IMR-90 (cell line): Measurements from ENCODE around the gene MTRFR. TPM values are rescaled to one million over a fixed set of nuclear protein-coding genes. Genes with fewer than 3 reads are reported as not detected.
"Not testable (repeated sequence)": the region's sequence is repeated elsewhere in the genome, so short reads cannot be mapped to it uniquely, and the experiment has no call there.

Experiments used
- ATAC-seq: fragments of 200-7000 bp; cut with Tn5 transposase; 2 replicates; pipeline ENCODE4 v1.9.1; 2020; ENCODE audit warnings: low read depth, mild to moderate bottlenecking, moderate library complexity
- BruUV-seq: library from RNA; stranded (reverse); fragments of 400-500 nt; replicated peaks from 2 replicates; lab custom pipeline; 2021; lab: Mats Ljungman, UMichigan
- CTCF ChIA-PET: fragments of 300-600 bp; formaldehyde crosslinking; extraction: SDS; loops from one replicate; lab custom pipeline; 2021; ENCODE audit warnings: antibody characterized with exemption; lab: Yijun Ruan, JAX
- POLR2A ChIA-PET: fragments of 300-600 bp; sonication (Branson Sonifier 250); formaldehyde crosslinking; loops from one replicate; lab custom pipeline; 2022; ENCODE audit warnings: antibody characterized with exemption; ENCODE audit not compliant: unreplicated experiment; lab: Charles Lee
- DNase-seq: peaks from one replicate; pipeline ENCODE4 v3.0.0; 2013
- H2AFZ ChIP-seq: replicated peaks from 2 replicates; pipeline ENCODE3; 2013; ENCODE audit warnings: low read length, mild to moderate bottlenecking; ENCODE audit not compliant: poor library complexity
- H2AK5ac ChIP-seq: 2 replicates; pipeline ENCODE4 v1.6.1; 2013; ENCODE audit warnings: low read depth, low read length, inconsistent platforms
- H2AK9ac ChIP-seq: replicated peaks from 2 replicates; pipeline ENCODE3; 2013; ENCODE audit warnings: mild to moderate bottlenecking, low read depth, low read length, moderate library complexity; ENCODE audit not compliant: poor library complexity
- H2BK120ac ChIP-seq: 2 replicates; pipeline ENCODE4 v1.6.1; 2013; ENCODE audit warnings: low read depth, low read length, inconsistent platforms
- H2BK15ac ChIP-seq: 3 replicates; pipeline ENCODE4 v1.6.1; 2013; ENCODE audit warnings: low read depth, low read length, inconsistent platforms
- H2BK20ac ChIP-seq: 2 replicates; pipeline ENCODE4 v1.6.1; 2013; ENCODE audit warnings: low read depth, mild to moderate bottlenecking, inconsistent platforms, low read length, moderate library complexity
- H2BK5ac ChIP-seq: 2 replicates; pipeline ENCODE4 v1.6.1; 2013; ENCODE audit warnings: mild to moderate bottlenecking, low read depth, low read length, inconsistent platforms; ENCODE audit not compliant: poor library complexity, severe bottlenecking
- H3K14ac ChIP-seq: replicated peaks from 2 replicates; pipeline ENCODE4 v1.6.1; 2013; ENCODE audit warnings: low read depth, low read length, inconsistent platforms
- H3K18ac ChIP-seq: 2 replicates; pipeline ENCODE4 v1.6.1; 2013; ENCODE audit warnings: low read depth, low read length, control low read depth
- H3K23ac ChIP-seq: 2 replicates; pipeline ENCODE4 v1.6.1; 2013; ENCODE audit warnings: low read depth, low read length, inconsistent platforms
- H3K27ac ChIP-seq: 2 replicates; pipeline ENCODE4 v1.5.1; 2013; ENCODE audit warnings: mild to moderate bottlenecking, control low read depth, low read length; ENCODE audit not compliant: insufficient read depth
- H3K27me3 ChIP-seq: 2 replicates; pipeline ENCODE4 v1.6.1; 2013; ENCODE audit warnings: low read length; ENCODE audit not compliant: control insufficient read depth, insufficient read depth
- H3K36me3 ChIP-seq: 2 replicates; pipeline ENCODE4 v1.6.1; 2013; ENCODE audit warnings: low read length, mixed read lengths; ENCODE audit not compliant: control insufficient read depth, insufficient read depth
- H3K4ac ChIP-seq: 2 replicates; pipeline ENCODE4 v1.6.1; 2013; ENCODE audit warnings: low read depth, low read length, inconsistent platforms
- H3K4me1 ChIP-seq: 2 replicates; pipeline ENCODE4 v1.6.1; 2013; ENCODE audit warnings: low read length, mixed read lengths; ENCODE audit not compliant: control insufficient read depth, insufficient read depth
- H3K4me2 ChIP-seq: 2 replicates; pipeline ENCODE4 v1.6.1; 2013; ENCODE audit warnings: low read depth, mild to moderate bottlenecking, control low read depth, low read length, moderate library complexity
- H3K4me3 ChIP-seq: 2 replicates; pipeline ENCODE4 v1.5.1; 2013; ENCODE audit warnings: low read depth, mild to moderate bottlenecking, control low read depth, low read length, moderate library complexity; ENCODE audit not compliant: insufficient read depth
- H3K56ac ChIP-seq: 2 replicates; pipeline ENCODE4 v1.6.1; 2013; ENCODE audit warnings: low read length, inconsistent platforms; ENCODE audit not compliant: insufficient read depth; ENCODE audit errors: extremely low read depth
- H3K79me1 ChIP-seq, 2 experiments: 2 replicates each; pipeline ENCODE4 v1.6.1; 2013; ENCODE audit warnings: low read length in 2 of 2, inconsistent platforms in 1 of 2, low read depth in 1 of 2
- H3K9ac ChIP-seq: 2 replicates; pipeline ENCODE4 v1.6.1; 2013; ENCODE audit warnings: low read depth, low read length, control low read depth
- H3K9me1 ChIP-seq: 2 replicates; pipeline ENCODE4 v1.6.1; 2013; ENCODE audit warnings: low read length, inconsistent platforms; ENCODE audit not compliant: insufficient read depth
- H3K9me3 ChIP-seq: 2 replicates; pipeline ENCODE4 v1.6.1; 2013; ENCODE audit warnings: low read length; ENCODE audit not compliant: control insufficient read depth, insufficient read depth
- H4K20me1 ChIP-seq: 2 replicates; pipeline ENCODE4 v1.6.1; 2013; ENCODE audit warnings: low read length, inconsistent platforms; ENCODE audit not compliant: insufficient read depth
- H4K5ac ChIP-seq: 2 replicates; pipeline ENCODE4 v1.6.1; 2013; ENCODE audit warnings: mild to moderate bottlenecking, low read depth, low read length, control low read depth
- H4K8ac ChIP-seq, 2 experiments: 2 replicates each; pipeline ENCODE4 v1.6.1; 2013; ENCODE audit warnings: low read depth in 2 of 2, low read length in 2 of 2, control low read depth in 1 of 2, inconsistent platforms in 1 of 2
- H4K91ac ChIP-seq: 2 replicates; pipeline ENCODE4 v1.6.1; 2013; ENCODE audit warnings: low read depth, low read length, inconsistent platforms; ENCODE audit not compliant: insufficient read depth
- SMC3 ChIP-seq: fragments of 150-350 bp; IDR thresholded peaks from 2 replicates; pipeline ENCODE4 v1.6.1; 2016; ENCODE audit warnings: low read depth, mild to moderate bottlenecking, antibody characterized with exemption, low read length, moderate library complexity
- WGBS, 2 experiments: methylation state at CpG; one replicate each; pipeline versions ENCODE4 v1.1.5 to v1.1.7; 2013; ENCODE audit warnings: missing lambda C conversion rate in 2 of 2; ENCODE audit not compliant: insufficient read length in 1 of 2; ENCODE audit errors: extremely low coverage in 2 of 2; 5-methylcytosine and 5-hydroxymethylcytosine counted together
- dilution Hi-C: fragments of 300-500 bp; cut with HindIII; formaldehyde crosslinking; loops from one replicate; pipeline ENCODE4 v1.14.3; 2018; ENCODE audit warnings: low sequenced_read_pairs; ENCODE audit not compliant: unreplicated experiment
- in situ Hi-C: fragments of 300-500 bp; cut with MboI; formaldehyde crosslinking; loops from 3 replicates; pipeline ENCODE4 v1.14.3; 2019; ENCODE audit warnings: low sequenced_read_pairs, inconsistent platforms, mixed read lengths
- intact Hi-C: fragments of 100-400 bp; cut with micrococcal nuclease; formaldehyde crosslinking; loops from 2 replicates; pipeline ENCODE4 v1.10.0; 2022
- polyA plus RNA-seq, 3 experiments: library from polyadenylated mRNA; depleted of rRNA; stranded (reverse); fragments of >200 nt; gene quantifications; 2 replicates each; pipeline ENCODE4 v1.2.3, GENCODE V29; 2012; ENCODE audit warnings: low replicate concordance in 1 of 3
- total RNA-seq: library from RNA; depleted of rRNA; stranded (reverse); fragments of >200 nt; gene quantifications from 2 replicates; pipeline ENCODE4 v1.2.3, GENCODE V29; 2012

MTRFR gene
- total and polyA plus RNA-seq, 2 of the 4 experiments (the other 2 are of a cell fraction): 8.6 to 10.2 TPM

DNA sequence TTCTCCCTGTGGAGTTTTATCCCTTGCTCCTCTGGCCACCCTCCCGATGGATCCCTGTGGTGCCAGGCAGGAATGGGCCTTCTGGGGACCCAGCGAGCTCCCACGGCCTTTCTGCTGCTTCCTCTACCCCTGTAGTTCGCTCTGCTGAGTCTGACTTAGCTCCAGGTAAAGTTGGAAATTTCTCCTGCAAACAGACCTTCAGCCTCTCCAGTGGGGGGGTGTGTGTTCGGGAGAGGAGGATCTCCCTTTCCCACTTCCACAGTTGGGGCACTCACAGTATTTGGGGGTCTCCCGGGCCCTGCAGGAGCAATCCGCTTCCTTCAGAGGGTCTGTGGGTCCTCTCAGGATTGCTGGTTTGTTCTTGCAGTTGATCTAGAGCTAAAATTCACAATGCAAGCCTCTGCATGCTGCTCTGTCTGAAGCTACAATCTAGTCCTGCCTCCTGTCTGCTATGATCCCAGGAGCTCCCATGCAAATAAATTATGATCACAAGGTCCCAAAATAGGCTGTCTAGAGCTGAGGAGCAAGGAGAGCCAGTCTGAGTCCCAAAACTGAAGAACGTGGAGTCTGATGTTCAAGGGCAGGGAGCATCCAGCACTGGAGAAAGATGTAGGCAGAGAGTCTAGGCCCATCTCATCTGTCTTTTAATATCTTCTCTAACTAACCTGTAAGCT lies 18.3 kb downstream of the MTRFR start:
- H2BK20ac ChIP-seq: no peak overlapping the region
- no peak overlapping the region for H3K56ac ChIP-seq
- no peak overlapping the region for H4K8ac ChIP-seq
- H3K9me1 ChIP-seq: peaks cover 6% of the 10 kb centered on the region
- H3K4me1 ChIP-seq: peaks cover 1% of the 10 kb centered on the region; the same call in 1 of the 2 replicates
- H3K27ac ChIP-seq: no peak overlapping the region
- no peak overlapping the region for H3K4me3 ChIP-seq
- no peak overlapping the region for H3K18ac ChIP-seq
- no peaks in the 10 kb centered on the region for H3K27me3 ChIP-seq
- peaks cover 21 to 59% of the 10 kb centered on the region in 2 experiments for H3K79me1 ChIP-seq
- in situ Hi-C loops: no loop called here
- H3K4me2 ChIP-seq: no peak overlapping the region
- H3K36me3 ChIP-seq: peaks cover 26% of the 10 kb centered on the region
- dilution Hi-C loops: no loop called here
- no peak overlapping the region for H2AFZ ChIP-seq
- H3K9me3 ChIP-seq: no peaks in the 10 kb centered on the region; the same call in 1 of the 2 replicates
- intact Hi-C loops: no loop called here
- H3K9ac ChIP-seq: no peak overlapping the region
- WGBS, 2 experiments: 100% methylated on average over 1 of the region's 8 CpGs; no CpG with 5 or more reads in 1 of the 2 experiments
- no peak overlapping the region for H2AK5ac ChIP-seq
- H3K4ac ChIP-seq: no peak overlapping the region
- CTCF ChIA-PET: no interaction called here
- no peak overlapping the region for H2AK9ac ChIP-seq
- POLR2A ChIA-PET: no interaction called here
- DNase-seq: no peak
- ATAC-seq: no peak
- H3K14ac ChIP-seq: no peak overlapping the region
- no TSS peak for BruUV-seq
- H2BK120ac ChIP-seq: no peak overlapping the region
- peaks cover 29% of the 10 kb centered on the region for H4K20me1 ChIP-seq
- H4K5ac ChIP-seq: no peak overlapping the region
- H3K23ac ChIP-seq: no peak overlapping the region
- H2BK15ac ChIP-seq: no peak overlapping the region
- no peak for TF ChIP-seq SMC3
- no peak overlapping the region for H4K91ac ChIP-seq
- no peak overlapping the region for H2BK5ac ChIP-seq

DNA sequence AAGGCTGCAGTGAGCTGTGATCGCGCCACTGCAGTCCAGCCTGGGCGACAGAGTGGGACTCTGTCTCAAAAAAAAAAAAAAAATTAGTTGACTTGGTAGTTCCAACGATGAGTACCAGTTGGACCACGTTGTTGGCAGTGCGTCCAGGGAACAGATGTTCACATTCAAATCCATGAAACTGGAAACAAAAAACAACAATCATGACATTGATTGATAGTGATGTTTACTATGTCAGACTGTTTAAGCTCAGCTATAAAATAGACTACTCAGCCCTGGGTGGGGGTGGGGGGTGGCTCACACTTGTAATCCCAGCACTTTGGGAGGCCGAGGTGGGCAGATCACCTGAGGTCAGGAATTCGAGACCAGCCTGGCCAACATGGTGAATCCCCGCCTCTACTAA lies 19.1 kb downstream of the MTRFR start:
- H4K91ac ChIP-seq, H3K4me2 ChIP-seq, POLR2A ChIA-PET, H4K5ac ChIP-seq, DNase-seq, H3K56ac ChIP-seq, H2BK15ac ChIP-seq, BruUV-seq, H3K27ac ChIP-seq, H3K9ac ChIP-seq, H2AFZ ChIP-seq, ATAC-seq, H2BK20ac ChIP-seq, H2BK5ac ChIP-seq, H2AK5ac ChIP-seq, CTCF ChIA-PET, dilution Hi-C loops, intact Hi-C loops, H3K4me3 ChIP-seq, H3K23ac ChIP-seq, H2BK120ac ChIP-seq, H3K9me3 ChIP-seq, H3K27me3 ChIP-seq, H2AK9ac ChIP-seq, in situ Hi-C loops, H3K4me1 ChIP-seq, H3K18ac ChIP-seq, H4K8ac ChIP-seq, H3K4ac ChIP-seq, H3K14ac ChIP-seq, H3K9me1 ChIP-seq: not testable (repeated sequence)
- peaks cover 18 to 58% of the 10 kb centered on the region in 2 experiments for H3K79me1 ChIP-seq
- peaks cover 28% of the 10 kb centered on the region for H3K36me3 ChIP-seq
- 100% methylated on average over 3 of the region's 9 CpGs; no CpG with 5 or more reads in 1 of the 2 experiments for WGBS, 2 experiments
- peaks cover 29% of the 10 kb centered on the region for H4K20me1 ChIP-seq
